ENCODE measurements around the gene EFCC1.
A peak's percentile ranks its signal among the peaks of the same experiment; 100 is the strongest.

The EFCC1 gene, protein sequence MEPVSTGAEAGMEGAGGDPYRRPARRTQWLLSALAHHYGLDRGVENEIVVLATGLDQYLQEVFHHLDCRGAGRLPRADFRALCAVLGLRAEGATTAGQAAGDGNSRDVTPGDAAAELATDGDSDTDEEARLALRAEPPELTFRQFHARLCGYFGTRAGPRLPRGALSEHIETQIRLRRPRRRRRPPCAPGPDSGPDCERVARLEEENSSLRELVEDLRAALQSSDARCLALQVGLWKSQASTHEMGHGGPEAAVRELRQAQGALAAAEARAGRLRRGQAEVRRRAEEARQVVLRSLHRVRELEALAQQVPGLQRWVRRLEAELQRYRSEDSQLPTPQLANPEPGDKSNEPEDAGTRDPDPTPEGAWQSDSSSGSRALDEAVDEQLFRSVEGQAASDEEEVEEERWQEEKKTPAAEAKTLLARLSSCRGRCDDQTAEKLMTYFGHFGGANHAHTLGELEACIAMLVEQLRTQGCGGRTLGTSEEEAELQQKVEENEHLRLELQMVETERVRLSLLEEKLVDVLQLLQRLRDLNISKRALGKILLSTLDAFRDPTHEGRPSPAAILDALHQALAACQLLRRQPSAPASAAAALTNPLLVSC

DNA sequence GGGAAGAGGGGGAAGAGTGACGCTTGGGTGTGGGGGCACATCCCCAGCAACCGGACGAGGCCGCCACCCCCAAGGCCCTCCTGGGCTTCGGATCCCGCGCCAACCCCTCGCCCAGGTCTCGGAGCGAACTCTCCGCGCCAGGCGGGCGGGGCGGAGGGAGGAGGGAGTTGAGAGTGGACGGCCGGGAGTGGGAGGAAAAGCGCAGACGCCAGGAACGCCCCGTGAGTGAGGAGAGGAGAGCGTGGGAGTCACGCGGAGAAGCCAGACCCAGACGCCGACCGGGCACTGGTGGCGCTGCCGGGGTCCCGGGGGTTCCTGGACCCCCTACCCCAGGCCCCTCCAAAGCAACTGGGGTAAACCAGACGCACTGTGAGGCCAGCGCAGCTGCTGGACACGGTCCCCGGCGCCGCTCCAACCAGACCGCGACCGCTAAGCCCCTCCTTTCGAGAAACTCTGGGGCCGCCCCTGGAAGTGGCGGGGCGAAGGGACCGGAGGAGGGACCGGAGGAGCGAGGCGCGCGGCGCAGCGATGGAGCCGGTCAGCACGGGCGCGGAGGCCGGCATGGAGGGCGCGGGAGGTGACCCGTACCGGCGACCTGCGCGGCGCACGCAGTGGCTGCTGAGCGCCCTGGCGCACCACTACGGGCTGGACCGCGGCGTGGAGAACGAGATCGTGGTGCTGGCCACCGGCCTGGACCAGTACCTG, at the start of gene EFCC1:
TSS of gene EFCC1 (plus strand) at position 204 of the 705 bp plus-strand sequence. CDS start at position 529, 325 bp downstream.
- no peak for DNase-seq

DNA sequence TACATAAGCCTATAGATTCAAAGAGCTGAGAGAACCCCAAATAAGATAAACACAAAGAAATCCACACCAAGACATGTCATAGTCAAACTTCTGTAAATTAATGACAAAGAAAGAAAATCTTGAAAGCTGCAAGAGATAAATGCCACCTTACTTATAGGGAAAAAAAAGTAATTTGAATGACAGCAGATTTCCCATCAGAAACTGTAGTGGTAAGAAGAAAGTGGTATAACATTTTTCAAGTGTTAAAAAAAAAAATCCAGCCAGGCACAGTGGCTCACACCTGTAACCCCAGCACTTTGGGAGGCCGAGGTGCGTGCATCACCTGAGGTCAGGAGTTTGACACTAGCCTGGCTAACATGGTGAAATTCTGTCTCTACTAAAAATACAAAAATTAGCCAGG, 44.7 kb upstream of the EFCC1 start:
- DNase-seq, result no peak

DNA sequence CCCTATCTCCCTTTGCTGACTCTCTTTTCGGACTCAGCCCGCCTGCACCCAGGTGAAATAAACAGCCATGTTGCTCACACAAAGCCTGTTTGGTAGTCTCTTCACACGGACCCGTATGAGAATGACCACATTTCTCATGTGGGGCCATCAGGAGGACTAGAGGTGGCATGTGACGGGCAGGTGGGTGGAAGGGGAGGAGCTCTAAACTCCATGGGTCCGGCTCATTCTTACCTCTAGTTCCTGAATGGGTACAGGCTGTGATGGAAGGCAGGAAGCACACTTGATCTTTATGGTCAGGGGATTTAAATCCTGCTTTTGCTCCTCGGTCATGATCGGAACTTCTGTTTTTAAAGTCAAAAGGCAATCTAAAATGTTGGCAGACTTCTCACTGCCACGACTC, 35.8 kb upstream of the EFCC1 start:
- DNase-seq, result no peak

DNA sequence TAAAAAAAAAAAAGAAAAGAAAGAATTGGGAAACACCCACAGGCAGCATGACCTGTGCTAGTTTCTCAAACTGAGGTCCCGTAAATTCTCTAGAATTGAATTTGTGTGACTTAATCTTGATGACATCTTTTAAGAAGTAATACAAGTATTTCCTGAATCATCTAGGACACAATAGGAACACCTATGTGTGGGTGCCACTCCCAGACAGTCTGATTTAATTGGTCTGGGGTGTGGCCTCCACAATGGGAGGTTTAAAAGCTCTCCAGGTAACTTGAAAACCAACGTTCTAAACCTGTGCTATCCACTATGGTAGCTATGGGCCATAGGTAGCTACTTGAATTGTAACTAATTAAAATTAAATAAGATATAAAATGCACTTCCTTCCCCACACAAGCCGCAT, 35.3 kb upstream of the EFCC1 start:
- DNase-seq, result no peak

DNA sequence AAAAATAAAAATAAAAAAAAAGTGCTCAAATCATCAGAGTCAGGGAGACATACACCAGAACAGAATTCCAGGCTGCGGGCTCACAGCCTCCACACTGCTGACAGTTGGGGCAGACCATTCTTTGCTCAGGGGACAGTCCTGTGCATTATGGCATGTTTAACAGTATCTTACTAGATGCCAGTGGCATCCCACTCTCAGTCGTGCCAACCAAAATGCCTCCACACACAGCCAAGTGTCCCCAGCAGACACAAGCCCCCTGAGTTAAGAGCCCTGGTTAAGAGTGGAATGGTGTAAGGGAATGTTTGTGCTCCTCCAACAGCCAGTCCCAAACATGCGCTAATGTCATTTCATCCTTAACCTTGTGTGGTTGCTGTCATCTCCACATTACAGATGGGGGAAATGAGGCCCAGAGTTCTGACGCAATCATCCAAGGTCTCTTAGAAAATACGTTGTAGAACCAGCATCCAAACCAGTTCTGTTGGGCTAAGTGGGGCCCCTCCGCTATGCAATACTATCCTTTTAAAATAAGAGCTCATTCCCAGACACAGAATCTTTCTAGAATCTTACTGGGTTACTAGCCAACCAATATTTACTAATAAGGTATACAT, 33.3 kb upstream of the EFCC1 start:
- no peak for DNase-seq

- peak; percentile 45 to 79 (median 53) for DNase-seq
These were observed 30.9 kb upstream of the EFCC1 start for GRCh38 chr3:128969993-128970739.

- no peak for DNase-seq
These were observed 30.4 kb upstream of the EFCC1 start for GRCh38 chr3:128970740-128971047.

- DNase-seq, result peak in 2 of 3 experiments; percentile 3 to 55
These were observed 29.5 kb upstream of the EFCC1 start for GRCh38 chr3:128971421-128972100.

DNA sequence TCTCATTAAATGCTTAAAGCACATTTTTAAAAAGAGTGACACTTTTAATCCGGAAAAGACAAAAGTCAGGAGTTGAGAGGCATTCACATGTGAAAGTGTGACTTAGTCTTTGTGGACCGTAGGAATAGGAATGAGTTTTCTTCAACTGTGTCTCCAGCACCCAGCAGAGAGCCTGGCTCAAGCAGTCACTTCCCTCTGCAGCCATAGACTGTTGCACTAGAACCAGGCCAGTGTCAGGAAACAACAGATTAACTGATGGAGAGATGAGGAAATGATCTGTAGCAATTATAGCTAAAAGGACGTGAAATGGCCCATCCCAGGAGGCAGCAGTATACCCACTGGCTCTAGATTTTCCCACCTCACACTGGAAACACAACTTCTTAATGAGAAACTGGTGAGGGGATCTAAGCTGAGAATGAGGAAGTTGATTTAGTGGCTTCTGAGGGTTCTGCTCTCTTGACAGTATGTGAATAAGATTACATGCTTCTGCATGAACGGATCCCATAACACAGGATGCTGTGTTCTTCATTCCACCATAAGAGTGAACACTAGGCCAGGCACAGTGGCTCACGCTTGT, 27.0 kb upstream of the EFCC1 start:
- DNase-seq, result no peak

- no peak for DNase-seq
These were observed 25.8 kb upstream of the EFCC1 start for GRCh38 chr3:128975276-128975675.

DNA sequence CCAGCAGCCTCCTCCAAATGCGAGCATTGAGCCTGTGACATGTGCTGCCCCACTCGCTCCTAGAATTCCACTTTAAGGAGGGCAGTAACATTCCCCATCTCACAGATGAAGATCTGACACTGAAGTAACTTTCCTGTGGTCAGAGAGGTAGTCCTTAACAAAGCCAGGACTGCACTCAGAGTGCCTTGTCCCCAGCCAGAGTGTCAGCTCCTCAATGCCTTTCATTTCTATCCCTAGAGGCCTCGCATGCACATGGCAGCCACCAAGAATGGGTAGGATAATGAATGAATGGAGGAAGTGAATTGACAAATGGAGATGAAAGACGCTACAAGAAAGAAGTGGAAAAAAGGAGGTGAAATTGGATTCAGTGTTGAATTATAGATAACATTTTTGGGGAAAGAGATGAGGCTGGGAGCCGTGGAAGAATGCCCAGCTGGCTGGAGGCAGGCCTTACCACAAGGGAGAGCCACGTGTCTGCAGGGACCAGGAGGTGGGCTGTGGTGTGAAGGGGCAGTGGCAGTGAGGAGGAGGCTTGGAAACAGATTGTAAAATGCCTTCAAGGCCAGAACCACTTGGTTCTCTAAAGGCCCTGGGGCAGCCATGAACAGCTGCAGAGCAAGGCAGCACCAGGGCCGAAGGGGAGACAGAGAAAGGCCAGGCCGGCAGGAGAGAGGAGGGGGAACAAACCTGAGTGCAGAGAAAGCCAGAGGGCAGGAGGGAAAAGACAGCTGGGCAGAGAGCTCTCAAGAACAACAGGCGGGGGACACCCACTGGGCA, 17.6 kb upstream of the EFCC1 start:
- peak in 2 of 3 experiments; percentile 31 to 66 for DNase-seq

- DNase-seq, result no peak
These were observed 16.5 kb upstream of the EFCC1 start for GRCh38 chr3:128984596-128984995.

DNA sequence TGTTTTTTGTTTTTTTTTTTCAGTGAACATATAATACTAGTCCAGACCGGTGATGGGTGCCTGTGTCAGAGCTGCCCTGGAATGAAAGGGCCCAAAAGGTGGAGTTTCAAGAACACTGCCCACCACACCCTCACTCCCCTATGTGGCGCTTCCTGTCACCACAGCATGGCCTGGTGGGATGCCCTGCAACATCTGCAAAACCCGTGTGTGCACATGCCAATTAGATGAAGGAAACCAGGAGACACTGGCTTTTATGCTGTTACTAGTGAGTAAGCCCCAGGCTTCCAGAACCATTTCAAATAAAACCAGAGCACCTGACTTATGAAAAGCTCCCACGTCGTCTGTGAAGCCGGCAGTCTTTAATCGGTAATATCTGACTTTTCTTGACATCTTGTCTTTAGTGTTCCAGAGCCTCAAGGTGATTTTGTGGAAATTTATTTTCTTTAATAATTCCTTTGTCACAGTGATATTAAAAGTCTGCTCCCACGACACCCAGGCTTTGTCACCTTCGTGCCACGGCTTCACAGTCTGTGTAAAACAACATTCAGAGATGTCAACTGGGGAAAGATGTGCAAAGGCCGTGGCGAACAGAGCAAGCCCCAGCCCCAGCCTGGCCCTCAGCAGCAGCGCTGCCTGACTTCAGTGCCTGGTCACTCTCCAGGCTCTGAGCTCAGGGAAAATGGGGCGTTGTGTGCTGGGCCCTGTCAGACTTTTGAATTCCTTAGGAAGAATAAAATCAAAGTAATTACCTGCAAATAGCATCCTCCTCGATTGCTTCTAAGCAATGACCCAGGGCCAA, 13.6 kb upstream of the EFCC1 start:
- no peak for DNase-seq

DNA sequence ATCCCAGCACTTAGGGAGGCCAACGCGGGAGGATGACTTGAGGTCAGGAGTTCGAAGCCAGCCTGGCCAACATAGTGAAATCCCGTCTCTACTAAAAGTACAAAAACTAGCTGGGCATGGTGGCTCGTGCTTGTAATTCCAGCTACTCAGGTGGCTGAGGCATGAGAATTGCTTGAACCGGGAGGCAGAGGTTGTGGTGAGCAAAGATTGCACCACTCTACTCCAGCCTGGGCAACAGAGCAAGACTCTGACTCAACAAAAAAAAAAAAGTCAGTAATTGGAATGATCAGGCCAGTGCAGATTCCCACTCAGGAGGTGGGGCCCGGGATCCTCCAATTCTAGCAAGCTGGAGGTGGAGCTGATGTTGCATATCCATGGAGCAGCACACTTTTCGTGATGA, 12.8 kb upstream of the EFCC1 start:
- DNase-seq, result no peak

- no peak for DNase-seq
These were observed 9.7 kb upstream of the EFCC1 start for GRCh38 chr3:128991355-128991895.

- DNase-seq, result peak in 2 of 3 experiments; percentile 90
These were observed 8.1 kb upstream of the EFCC1 start for GRCh38 chr3:128992926-128993460.

- peak; percentile 92 to 97 (median 95) for DNase-seq
These were observed 7.5 kb upstream of the EFCC1 start, which contains the start of gene CFAP92 for GRCh38 chr3:128993461-128994172. TSS of gene CFAP92 (minus strand) at chr3:128994076. CDS start at chr3:128993304, 772 bp downstream.

DNA sequence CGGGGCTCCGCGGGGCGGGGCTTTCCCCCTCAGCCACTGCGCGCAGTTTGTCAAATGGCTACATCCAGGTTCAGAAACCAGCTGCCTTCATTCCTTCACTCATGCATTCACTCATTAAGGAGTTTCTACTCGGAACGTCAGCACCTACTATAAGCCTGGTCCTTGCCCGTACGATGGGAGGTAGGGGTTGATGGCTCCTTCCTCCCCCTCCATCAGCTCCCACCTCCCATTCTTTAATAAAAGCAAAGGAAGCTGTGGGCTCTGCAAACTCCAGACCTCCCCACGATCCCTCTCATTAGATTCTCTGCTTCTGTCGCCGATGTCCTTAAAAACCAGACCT, 7.0 kb upstream of the EFCC1 start:
- DNase-seq, result no peak
